Measurements from ENCODE around the gene STH. TPM values are rescaled to one million over a fixed set of nuclear protein-coding genes. Genes with fewer than 3 reads are reported as not detected.

STH gene
- total RNA-seq, 1 experiment from 2014 or later, result not detected

- DNase-seq (ENCODE audit: low read depth, low spot score) (no peak), ATAC-seq (no peak)
- no peak overlapping the region for H3K27ac ChIP-seq (ENCODE audit: low read length)
- TF ChIP-seq POLR2AphosphoS5 (IDR thresholded peaks at IDR 0.05; ENCODE audit: low read depth, low read length) (no peak), REST (IDR thresholded peaks at IDR 0.05; ENCODE audit: insufficient read depth in 1 of 2, low read depth in 2 of 2, low read length in 1 of 2) (no peak), CTCF (IDR thresholded peaks at IDR 0.05) (no peak), SIN3A (IDR thresholded peaks at IDR 0.05; ENCODE audit: borderline replicate concordance, insufficient read depth, low read depth, low read length) (no peak), TCF7L2 (IDR thresholded peaks at IDR 0.05; ENCODE audit: low read depth, low read length) (no peak)
- ChIA-PET CTCF (no interaction called here), POLR2A (no interaction called here)
- H3K9me3 ChIP-seq (ENCODE audit: control insufficient read depth, insufficient read depth, low read depth, low read length), result no peaks in the 10 kb centered on the region
- H3K4me1 ChIP-seq (ENCODE audit: control insufficient read depth, insufficient read depth, low read length), result peaks cover 6% of the 10 kb centered on the region; the same call in 1 of the 2 replicates
- in situ Hi-C loops (cut with HindIII; ENCODE audit: low pct_unique_long_range_greater_than_20kb, low sequenced_read_pairs), result no loop called here
- no peak overlapping the region for H3K4me3 ChIP-seq (ENCODE audit: low read depth in 2 of 2, low read length in 2 of 2)
- H3K27me3 ChIP-seq (ENCODE audit: control insufficient read depth, insufficient read depth, low read length), result no peaks in the 10 kb centered on the region
- no TSS peak for BruUV-seq (replicated peaks)
- H3K36me3 ChIP-seq (ENCODE audit: control insufficient read depth, insufficient read depth, low read length), result no peaks in the 10 kb centered on the region
- intact Hi-C loops (cut with micrococcal nuclease; ENCODE audit: unreplicated experiment), result no loop called here
Observed at GRCh38 chr17:45951941-45952340, 47.1 kb upstream of the STH start.

- intact Hi-C loops (cut with micrococcal nuclease; ENCODE audit: unreplicated experiment), result no loop called here
- no peaks in the 10 kb centered on the region for H3K9me3 ChIP-seq (ENCODE audit: control insufficient read depth, insufficient read depth, low read depth, low read length)
- H3K4me1 ChIP-seq (ENCODE audit: control insufficient read depth, insufficient read depth, low read length), result peaks cover 6% of the 10 kb centered on the region; the same call in 1 of the 2 replicates
- no peaks in the 10 kb centered on the region for H3K36me3 ChIP-seq (ENCODE audit: control insufficient read depth, insufficient read depth, low read length)
- ChIA-PET CTCF (no interaction called here), POLR2A (no interaction called here)
- H3K27ac ChIP-seq (ENCODE audit: low read length), result no peak overlapping the region
- no peak overlapping the region for H3K4me3 ChIP-seq (ENCODE audit: low read depth in 2 of 2, low read length in 2 of 2)
- no peak for DNase-seq (ENCODE audit: low read depth, low spot score)
- TF ChIP-seq REST (IDR thresholded peaks at IDR 0.05; ENCODE audit: insufficient read depth in 1 of 2, low read depth in 2 of 2, low read length in 1 of 2) (no peak), TCF7L2 (IDR thresholded peaks at IDR 0.05; ENCODE audit: low read depth, low read length) (no peak), POLR2AphosphoS5 (IDR thresholded peaks at IDR 0.05; ENCODE audit: low read depth, low read length) (no peak), CTCF (IDR thresholded peaks at IDR 0.05) (no peak), SIN3A (IDR thresholded peaks at IDR 0.05; ENCODE audit: borderline replicate concordance, insufficient read depth, low read depth, low read length) (no peak)
- ATAC-seq, result no peak
- H3K27me3 ChIP-seq (ENCODE audit: control insufficient read depth, insufficient read depth, low read length), result no peaks in the 10 kb centered on the region
- in situ Hi-C loops (cut with HindIII; ENCODE audit: low pct_unique_long_range_greater_than_20kb, low sequenced_read_pairs), result no loop called here
- no TSS peak for BruUV-seq (replicated peaks)
Observed at GRCh38 chr17:45952814-45953320, 46.2 kb upstream of the STH start.
